GOT3 (cell line): Measurements from ENCODE around the gene SHE.
"Not testable (repeated sequence)": the region's sequence is repeated elsewhere in the genome, so short reads cannot be mapped to it uniquely, and the experiment has no call there.

Experiments used
- DNase-seq: peaks from one replicate; lab custom pipeline; 2025; ENCODE audit warnings: mixed read lengths; lab: John Stamatoyannopoulos, UW

SHE gene

DNA sequence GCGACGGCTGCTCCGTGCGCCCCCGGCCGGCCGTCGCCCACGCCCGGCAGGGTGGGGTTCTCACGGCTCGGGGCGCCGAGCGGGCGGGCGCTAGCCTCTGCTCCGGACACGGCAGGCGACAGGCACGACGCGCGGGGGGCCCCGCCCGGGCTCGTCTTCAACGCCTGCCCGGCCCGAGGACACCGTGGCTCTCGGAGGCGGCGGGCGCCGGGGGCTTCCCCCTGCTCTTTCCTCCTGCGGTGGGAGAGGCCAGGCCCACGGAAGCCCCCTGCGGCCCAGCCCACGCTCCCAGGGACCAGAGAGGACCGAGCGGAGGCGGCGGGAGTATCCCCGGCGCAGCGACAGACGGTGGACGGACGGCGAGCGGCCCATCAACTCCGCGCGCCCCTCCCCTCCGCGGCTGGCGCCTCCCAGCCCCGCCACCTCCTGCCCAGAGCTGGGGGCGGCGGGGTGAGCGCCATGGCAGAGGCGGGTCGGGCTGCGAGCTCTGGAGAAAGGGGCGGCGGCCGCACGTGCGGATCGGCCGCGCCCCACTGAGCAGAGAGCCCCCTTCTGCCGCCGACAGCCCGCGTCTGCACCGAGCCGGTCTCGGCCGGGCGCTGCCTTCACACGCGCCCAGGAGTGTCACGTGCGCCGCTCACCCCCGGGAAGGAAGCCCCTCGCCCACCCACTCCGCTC, at the start of gene SHE, which contains the start of gene TDRD10:
Gene SHE, minus strand, starts transcription at position 347 of the 678 bp plus-strand sequence. CDS start 386 bp downstream, outside the sequence.
Gene TDRD10, plus strand, starts transcription at position 154 of the 678 bp plus-strand sequence. CDS start 4,685 bp downstream, outside the sequence.
- DNase-seq = no peak

DNA sequence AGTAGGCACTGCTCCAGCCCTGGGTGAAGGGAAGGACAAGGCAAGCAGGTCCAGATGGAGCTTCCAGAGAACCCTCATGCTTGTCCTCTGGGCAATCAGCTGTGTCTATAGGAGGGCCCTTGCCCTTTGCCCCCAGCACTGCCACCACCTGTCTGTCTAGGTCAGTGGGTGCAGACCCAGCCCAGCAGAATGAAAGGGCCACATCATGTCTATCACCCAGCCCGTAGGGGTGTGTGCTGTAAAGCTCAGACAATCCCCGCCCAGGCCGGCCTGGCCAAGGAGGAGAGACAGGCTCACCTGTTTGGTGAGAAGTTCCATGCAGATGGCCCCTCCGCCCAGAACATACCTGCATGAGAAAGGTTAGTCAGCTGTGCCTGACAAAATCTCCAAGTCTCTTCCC, 49.3 kb upstream of the SHE start:
- DNase-seq = no peak

GRCh38 chr1:154550657-154551056, 48.4 kb upstream of the SHE start:
- no peak for DNase-seq

- DNase-seq = no peak
Observed at GRCh38 chr1:154550070-154550469, 47.9 kb upstream of the SHE start.

DNA sequence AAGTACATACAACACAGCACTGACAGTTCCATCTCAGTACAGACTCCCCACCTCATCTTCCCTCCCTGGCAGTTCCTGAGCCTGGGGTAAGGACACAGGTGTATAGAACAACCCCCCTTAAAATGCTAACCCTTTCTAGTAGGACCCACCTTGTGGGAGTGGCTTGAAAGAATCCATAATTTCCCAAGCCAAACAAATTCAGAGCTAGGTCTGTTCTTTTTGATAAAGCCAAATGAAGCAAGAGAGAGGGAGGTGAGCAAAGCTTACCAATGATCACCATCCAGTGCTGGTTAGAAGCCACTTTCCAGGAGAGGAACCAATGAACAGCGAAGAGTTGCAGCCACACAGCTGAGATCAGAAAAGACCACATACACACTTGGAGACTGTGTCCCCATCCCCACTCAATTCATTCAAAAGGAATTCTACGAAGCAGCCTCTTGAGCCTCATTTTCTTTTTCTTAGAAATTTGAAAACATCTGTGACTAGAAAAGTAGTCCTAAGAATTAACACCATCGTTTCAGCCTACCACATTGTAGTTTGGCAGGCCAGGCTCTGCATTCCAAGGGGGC, 47.1 kb upstream of the SHE start:
- no peak for DNase-seq

- DNase-seq = no peak
Observed at GRCh38 chr1:154548028-154548427, 45.8 kb upstream of the SHE start.

GRCh38 chr1:154547105-154547732, 45.0 kb upstream of the SHE start:
- no peak for DNase-seq

DNA sequence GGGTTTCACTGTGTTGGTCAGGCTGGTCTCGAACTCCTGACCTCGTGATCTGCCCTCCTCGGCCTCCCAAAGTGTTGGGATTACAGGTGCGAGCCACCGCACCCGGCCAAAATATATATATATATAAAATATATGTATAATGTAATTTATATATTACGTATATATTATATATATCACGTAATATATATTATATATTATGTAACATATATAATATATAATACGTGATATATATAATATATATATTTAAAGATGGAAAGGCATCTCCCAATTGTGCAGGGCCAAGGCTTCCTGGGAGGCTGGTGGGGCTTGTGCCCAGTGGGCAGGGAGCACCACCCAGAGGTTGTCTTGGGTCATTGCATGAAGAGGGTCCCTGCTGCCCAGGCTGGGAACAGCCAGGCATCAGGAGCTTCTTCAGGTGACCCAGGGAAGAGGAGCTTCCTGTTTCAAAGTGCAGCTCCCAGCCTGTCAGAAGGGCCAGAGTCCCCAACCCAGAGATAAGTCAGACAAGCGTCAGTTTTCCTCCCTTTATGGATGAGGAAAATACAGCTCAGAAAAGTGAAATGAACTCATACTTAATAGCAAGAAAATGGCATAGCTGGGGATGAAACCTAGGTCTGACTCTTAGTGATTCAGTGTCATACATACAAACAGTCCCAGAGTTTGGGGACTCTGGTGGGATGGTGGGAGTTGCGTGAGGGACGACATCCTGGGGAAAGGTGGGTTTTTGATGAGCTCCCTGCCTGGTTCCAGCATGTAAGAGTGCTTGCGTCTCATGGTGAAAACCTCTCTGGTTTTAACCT, 44.3 kb upstream of the SHE start:
- no peak for DNase-seq

- DNase-seq = no peak
Observed at GRCh38 chr1:154541231-154541630, 39.0 kb upstream of the SHE start.

- no peak for DNase-seq
Observed at GRCh38 chr1:154539486-154540483, 37.6 kb upstream of the SHE start.

GRCh38 chr1:154536570-154536969, 34.4 kb upstream of the SHE start:
- no peak for DNase-seq

DNA sequence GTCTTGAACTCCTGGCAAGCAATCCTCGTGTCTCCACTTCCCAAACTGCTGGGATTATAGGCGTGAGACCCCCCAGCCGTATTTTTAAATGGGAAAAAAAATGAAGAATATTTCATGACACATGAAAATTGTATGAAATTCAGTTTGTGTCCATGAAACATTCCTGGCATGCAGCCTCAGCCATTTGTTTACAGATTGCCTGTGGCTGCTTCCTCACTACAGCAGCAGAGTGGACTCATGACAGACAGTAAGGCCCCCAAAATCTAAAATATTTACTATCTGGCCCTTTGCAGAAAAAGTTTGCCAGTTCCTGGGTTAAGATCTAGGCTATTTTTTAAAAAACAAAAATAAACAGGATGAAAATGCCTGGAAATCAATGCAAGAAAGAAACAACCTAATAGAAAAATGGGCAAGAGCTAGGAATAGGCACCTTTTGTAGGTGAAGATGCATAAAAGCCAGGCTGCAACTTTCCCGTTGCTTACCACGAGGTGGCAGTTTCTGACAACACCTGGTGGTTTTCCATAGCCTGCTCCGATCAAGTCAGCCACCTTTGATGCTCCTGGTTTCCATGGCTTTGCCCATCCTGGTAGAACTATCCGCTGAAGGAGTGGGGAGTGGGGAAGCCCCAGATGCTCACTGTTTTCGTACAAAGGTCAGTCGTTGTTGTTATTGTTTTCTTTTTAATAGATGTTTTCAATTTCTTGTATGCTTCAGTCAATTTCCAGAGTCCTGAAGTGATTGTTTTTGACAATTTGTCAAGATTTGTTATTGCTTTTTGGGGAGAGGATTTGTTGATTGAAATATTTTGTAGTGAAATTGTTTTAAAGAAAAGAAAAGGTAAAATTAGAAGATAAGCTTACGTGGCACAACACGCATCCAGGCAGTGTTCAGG, 32.0 kb upstream of the SHE start:
- DNase-seq = no peak

DNA sequence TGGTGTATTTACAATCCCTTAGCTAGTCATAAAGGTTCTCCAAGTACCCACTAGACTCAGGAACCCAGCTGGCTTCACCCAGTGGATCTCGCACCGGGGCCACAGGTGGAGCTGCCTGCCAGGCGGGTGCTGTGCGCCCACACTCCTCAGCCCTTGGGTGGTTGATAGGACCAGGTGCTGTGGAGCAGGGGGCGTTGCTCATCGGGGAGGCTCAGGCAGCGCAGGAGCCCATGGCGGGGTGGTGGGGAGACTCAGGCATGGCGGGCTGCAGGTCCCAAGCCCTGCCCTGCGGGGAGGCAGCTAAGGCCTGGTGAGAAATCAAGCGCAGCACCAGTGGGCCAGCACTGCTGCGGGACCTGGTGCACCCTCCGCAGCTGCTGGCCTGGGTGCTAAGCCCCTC, 29.7 kb upstream of the SHE start:
- not testable (repeated sequence) for DNase-seq

DNA sequence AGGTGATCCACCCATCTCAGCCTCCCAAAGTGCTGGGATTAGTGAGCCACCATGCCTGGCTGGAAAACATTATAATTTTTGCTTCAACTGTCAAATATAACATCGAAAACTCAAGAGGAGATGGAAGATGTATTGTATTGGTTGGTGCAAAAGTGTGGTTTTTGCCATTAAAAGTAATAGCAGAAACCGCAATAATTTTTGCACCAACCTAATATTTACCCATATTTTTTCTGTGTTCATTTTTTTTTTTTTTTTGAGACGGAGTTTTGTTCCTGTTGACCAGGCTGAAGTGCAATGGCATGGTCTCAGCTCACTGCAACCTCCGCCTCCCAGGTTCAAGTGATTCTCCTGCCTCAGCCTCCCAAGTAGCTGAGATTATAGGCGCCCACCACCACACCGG, 27.1 kb upstream of the SHE start:
- DNase-seq = no peak

GRCh38 chr1:154527192-154527591, 25.0 kb upstream of the SHE start:
- no peak for DNase-seq

DNA sequence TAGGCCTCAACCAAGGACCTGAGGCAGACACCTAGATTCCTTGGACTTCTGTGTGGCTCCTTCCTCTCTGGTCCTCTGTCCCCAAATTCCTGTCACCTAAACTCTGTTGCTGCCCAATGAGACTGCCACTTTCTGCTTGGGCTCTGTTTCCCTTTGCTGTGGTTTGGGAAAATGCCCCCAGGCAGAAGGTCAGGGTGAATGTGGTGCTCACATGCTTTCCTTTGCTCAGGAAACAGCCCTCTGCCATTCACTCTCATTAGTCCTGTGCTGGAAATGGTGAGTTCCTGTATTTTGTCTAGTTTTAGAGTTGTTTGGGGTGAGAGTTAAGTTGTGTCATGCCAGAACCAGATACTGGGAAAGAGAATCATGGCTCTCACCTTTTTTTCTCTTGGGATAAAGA, 22.7 kb upstream of the SHE start:
- no peak for DNase-seq

GRCh38 chr1:154521695-154522094, 19.5 kb upstream of the SHE start:
- DNase-seq = no peak

GRCh38 chr1:154520333-154520732, 18.1 kb upstream of the SHE start:
- no peak for DNase-seq

DNA sequence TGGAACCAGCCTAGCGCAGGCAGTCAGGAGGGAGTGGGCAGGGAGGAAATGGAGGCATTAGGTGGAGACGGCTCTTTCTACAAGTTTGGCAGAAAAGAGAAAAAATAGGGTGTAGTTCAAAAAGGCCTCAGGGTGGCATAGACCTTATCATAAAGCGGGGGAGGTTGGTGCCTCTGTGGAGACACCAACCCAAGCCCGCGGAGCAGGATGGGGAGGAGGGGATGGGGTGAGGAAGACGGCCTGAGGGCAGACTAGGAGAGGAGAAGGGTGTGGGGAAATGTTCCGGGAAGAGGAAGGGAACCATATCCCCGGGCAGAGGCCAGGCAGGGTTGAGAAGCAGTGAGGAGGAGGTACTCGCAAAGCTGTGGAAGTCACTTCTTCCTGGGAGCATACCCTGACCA, 17.4 kb upstream of the SHE start:
- no peak for DNase-seq

GRCh38 chr1:154517661-154518060, 15.4 kb upstream of the SHE start:
- no peak for DNase-seq
